Endothelial cell of umbilical vein (primary cell): ENCODE measurements around the gene CD38.

Source experiments
- JUN ChIP-seq: IDR thresholded peaks from 2 replicates; pipeline ENCODE4 v1.6.1; 2011; ENCODE audit warnings: borderline replicate concordance, low read depth; ENCODE audit not compliant: insufficient read length, insufficient read depth
- POLR2A ChIP-seq: IDR thresholded peaks from 2 replicates; pipeline ENCODE4 v1.6.1; 2012; ENCODE audit warnings: low read depth, mild to moderate bottlenecking, control low read depth, low read length
- TF ChIP-seq, protein P1 (sequence below), 2 donors: IDR thresholded peaks; 1 replicate in 1 of 2; 2 replicates in 1 of 2; pipeline ENCODE4 v1.5.1; 2011; ENCODE audit warnings: low read length in 2 of 2, mild to moderate bottlenecking in 2 of 2, moderate library complexity in 2 of 2, control low read depth in 1 of 2, inconsistent platforms in 1 of 2, low read depth in 1 of 2; ENCODE audit not compliant: insufficient read depth in 1 of 2; ENCODE audit errors: extremely low read depth in 1 of 2

DNA sequence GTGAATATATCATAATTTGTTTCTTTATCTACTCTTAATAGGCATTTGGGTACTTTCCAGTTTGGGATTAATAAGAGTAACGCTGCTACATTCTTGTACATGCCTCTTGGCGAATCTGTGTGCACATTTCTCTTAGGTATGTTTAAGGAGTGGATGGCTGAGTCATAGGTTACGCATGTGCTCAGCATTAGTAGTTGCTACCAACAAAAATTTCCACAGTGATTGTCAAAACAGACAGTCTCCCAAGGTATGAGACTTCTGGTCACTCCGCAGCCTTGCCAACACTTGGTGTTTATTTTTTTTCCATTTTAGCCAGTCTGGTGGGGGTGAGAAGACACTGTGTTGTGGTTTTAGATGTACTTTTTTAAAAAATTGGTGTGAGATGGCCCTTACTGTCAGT lies 115.8 kb downstream of the CD38 start:
- TF ChIP-seq, protein P1, sequence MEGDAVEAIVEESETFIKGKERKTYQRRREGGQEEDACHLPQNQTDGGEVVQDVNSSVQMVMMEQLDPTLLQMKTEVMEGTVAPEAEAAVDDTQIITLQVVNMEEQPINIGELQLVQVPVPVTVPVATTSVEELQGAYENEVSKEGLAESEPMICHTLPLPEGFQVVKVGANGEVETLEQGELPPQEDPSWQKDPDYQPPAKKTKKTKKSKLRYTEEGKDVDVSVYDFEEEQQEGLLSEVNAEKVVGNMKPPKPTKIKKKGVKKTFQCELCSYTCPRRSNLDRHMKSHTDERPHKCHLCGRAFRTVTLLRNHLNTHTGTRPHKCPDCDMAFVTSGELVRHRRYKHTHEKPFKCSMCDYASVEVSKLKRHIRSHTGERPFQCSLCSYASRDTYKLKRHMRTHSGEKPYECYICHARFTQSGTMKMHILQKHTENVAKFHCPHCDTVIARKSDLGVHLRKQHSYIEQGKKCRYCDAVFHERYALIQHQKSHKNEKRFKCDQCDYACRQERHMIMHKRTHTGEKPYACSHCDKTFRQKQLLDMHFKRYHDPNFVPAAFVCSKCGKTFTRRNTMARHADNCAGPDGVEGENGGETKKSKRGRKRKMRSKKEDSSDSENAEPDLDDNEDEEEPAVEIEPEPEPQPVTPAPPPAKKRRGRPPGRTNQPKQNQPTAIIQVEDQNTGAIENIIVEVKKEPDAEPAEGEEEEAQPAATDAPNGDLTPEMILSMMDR (IDR thresholded peaks at IDR 0.05; ENCODE audit: extremely low read depth in 1 of 2, insufficient read depth in 1 of 2, low read depth in 1 of 2, low read length in 2 of 2) = no peak
- TF ChIP-seq JUN (no peak), POLR2A (no peak)
